Measurements from ENCODE around the gene C17orf113.
"Not testable (repeated sequence)": the region's sequence is repeated elsewhere in the genome, so short reads cannot be mapped to it uniquely, and the experiment has no call there.

Gene C17orf113

GRCh38 chr17:42041619-42042018, 8.8 kb downstream of the C17orf113 start:
- no peak for DNase-seq (ENCODE audit: low spot score)

GRCh38 chr17:42040818-42041217, 9.6 kb downstream of the C17orf113 start:
- DNase-seq (ENCODE audit: low spot score), result no peak

GRCh38 chr17:42039794-42040763, 10.3 kb downstream of the C17orf113 start:
- no peak for DNase-seq (ENCODE audit: low spot score)

GRCh38 chr17:42038221-42038973, 12.0 kb downstream of the C17orf113 start:
- DNase-seq (ENCODE audit: low spot score), result no peak

- no peak for DNase-seq (ENCODE audit: low spot score)
Measured at GRCh38 chr17:42034059-42034458, 16.3 kb downstream of the C17orf113 start.

- DNase-seq (ENCODE audit: low spot score), result no peak
Measured at GRCh38 chr17:42031584-42031983, 18.8 kb downstream of the C17orf113 start.

- DNase-seq (ENCODE audit: low spot score), result no peak
Measured at GRCh38 chr17:42028791-42029127, 21.6 kb downstream of the C17orf113 start.

- no peak for DNase-seq (ENCODE audit: low spot score)
Measured at GRCh38 chr17:42027961-42028790, 22.2 kb downstream of the C17orf113 start.

GRCh38 chr17:42027590-42027889, 22.9 kb downstream of the C17orf113 start:
- DNase-seq (ENCODE audit: low spot score), result no peak

GRCh38 chr17:42026857-42027589, 23.4 kb downstream of the C17orf113 start:
- DNase-seq (ENCODE audit: low spot score), result no peak

GRCh38 chr17:42025936-42026335, 24.5 kb downstream of the C17orf113 start:
- DNase-seq (ENCODE audit: low spot score), result no peak

GRCh38 chr17:42025191-42025579, 25.2 kb downstream of the C17orf113 start:
- no peak for DNase-seq (ENCODE audit: low spot score)

GRCh38 chr17:42023524-42024349, 26.7 kb downstream of the C17orf113 start:
- DNase-seq (ENCODE audit: low spot score), result no peak

GRCh38 chr17:42020845-42021244, 29.6 kb downstream of the C17orf113 start:
- DNase-seq (ENCODE audit: low spot score), result not testable (repeated sequence)

GRCh38 chr17:42019509-42020404, 30.6 kb downstream of the C17orf113 start, which contains the start of gene NKIRAS2:
Gene NKIRAS2 (plus strand): TSS chr17:42020090. CDS start chr17:42021578, 1,488 bp downstream.
- peak; percentile 94 for DNase-seq (ENCODE audit: low spot score)

GRCh38 chr17:42018988-42019387, 31.4 kb downstream of the C17orf113 start:
- no peak for DNase-seq (ENCODE audit: low spot score)

- no peak for DNase-seq (ENCODE audit: low spot score)
Measured at GRCh38 chr17:42018339-42018738, 32.1 kb downstream of the C17orf113 start.

GRCh38 chr17:42017866-42018200, 32.6 kb downstream of the C17orf113 start:
- DNase-seq (ENCODE audit: low spot score), result peak; percentile 40

- DNase-seq (ENCODE audit: low spot score), result peak; percentile 93
Measured at GRCh38 chr17:42016941-42017865, 33.2 kb downstream of the C17orf113 start, which contains the start of gene DNAJC7. Gene DNAJC7 (minus strand): TSS chr17:42017439. CDS start chr17:42017416, 23 bp downstream.
